IPS-NIHi7 (cell line): ENCODE data around the gene PARVA.

Source experiments
- DNase-seq: peaks from one replicate; pipeline ENCODE4 v3.0.0; 2012; ENCODE audit warnings: mixed read lengths; ENCODE audit errors: extremely low spot score

The PARVA gene

DNA sequence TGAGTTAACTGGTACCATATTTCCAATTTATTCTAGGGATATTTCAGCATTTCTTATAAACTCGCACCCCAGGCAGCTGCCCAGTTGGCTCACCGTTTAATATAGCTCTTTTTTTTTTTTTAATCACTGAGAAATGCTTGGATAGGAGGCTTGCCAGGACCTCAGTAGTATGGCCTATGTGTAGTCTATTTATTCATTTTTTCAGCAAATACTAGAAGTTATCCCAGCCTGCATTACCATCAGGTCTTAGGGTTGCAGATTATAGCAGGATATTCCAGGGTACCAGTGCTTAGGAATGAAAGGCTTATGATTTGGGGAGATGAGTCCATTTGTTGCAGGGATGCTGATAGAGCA is 26.6 kb downstream of the PARVA start:
- DNase-seq = no peak

GRCh38 chr11:12404436-12404835 is 27.1 kb downstream of the PARVA start:
- no peak for DNase-seq

GRCh38 chr11:12408156-12408770 is 30.9 kb downstream of the PARVA start:
- DNase-seq = no peak

GRCh38 chr11:12409621-12410005 is 32.2 kb downstream of the PARVA start:
- no peak for DNase-seq

- DNase-seq = peak; percentile 41
Measured at GRCh38 chr11:12410006-12410728, 32.8 kb downstream of the PARVA start.

DNA sequence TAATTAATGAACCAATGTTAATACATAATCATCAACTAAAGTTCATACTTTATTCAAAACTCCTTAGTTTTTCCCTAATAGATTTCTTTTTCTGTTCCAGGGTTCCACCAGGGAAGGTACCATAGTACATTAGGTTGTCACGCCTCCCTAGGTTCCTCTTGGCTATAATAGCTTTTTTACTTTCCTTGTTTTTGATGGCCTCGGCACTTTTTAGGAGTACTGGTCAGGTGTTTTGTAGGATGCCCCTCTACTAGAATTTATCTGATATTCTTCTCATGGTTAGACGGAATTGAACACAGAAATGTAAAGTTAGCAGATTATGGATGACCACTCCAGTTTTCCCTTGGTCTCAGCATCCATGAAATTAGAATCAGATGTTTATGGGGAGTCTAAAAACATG is 34.0 kb downstream of the PARVA start:
- DNase-seq = no peak

GRCh38 chr11:12411806-12412727 is 34.7 kb downstream of the PARVA start:
- DNase-seq = peak; percentile 84

DNA sequence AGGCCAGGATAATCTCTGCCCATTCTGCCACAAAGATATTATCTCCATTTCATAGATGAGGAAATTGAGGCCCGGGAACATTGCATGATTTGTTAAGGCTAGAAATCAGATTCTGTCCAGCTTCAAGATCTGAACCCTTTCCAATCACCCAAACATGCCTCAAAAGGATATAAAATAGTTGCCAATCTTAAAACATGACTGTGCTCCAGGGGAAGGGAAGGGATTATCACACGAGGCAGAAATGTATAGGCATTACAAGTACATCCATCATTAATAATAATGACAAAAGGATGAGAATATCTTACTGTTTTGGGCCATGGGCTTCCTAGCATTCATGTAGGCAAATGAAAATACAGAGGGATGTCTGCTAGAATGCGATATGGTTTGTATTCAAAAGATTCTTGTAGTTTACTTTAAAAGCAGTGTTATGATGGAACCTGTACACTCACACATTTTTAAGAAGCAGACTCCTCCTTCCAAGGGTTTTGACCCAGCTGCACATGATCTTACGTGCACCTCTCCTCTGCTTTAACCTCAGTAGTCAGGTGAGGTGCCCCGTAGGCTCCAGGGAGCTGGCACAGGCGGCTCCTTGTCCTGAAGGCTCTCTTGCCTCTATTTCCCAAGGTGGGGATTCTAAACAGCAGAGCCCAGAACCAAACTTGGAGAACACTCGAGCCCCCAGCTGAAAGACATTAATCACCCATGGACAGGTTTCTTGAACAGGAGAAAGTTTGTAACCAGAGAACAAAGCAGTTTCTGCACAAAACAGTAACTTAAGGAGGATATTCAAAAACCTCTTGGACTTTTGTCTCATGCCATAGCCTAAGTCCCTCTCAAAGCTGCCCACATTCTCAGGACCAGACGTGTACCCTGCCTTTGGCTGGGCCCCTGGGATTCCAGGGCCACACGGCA is 36.0 kb downstream of the PARVA start:
- DNase-seq = no peak

GRCh38 chr11:12414611-12415010 is 37.2 kb downstream of the PARVA start:
- no peak for DNase-seq

- DNase-seq = no peak
Measured at GRCh38 chr11:12415342-12415966, 38.1 kb downstream of the PARVA start.

DNA sequence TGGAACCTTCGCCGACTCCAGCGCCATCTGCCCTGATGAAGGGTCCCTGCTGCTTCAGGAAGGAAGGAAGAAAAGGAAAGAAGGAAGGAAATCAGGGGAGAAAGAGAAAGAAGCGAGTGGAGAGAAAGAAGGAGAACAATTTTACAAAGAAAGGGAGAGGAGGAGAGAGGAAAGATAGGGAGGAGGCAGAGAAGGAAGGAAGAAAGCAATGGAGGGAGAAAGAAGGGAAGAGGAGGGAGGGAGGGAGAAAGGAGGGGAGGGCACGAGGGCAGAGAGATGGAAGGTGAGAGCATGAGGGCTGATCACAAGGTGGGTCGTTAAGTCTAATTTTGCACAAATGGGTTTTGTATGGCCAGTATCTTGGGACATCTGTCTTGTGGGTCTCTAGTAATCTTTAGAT is 39.2 kb downstream of the PARVA start:
- no peak for DNase-seq

DNA sequence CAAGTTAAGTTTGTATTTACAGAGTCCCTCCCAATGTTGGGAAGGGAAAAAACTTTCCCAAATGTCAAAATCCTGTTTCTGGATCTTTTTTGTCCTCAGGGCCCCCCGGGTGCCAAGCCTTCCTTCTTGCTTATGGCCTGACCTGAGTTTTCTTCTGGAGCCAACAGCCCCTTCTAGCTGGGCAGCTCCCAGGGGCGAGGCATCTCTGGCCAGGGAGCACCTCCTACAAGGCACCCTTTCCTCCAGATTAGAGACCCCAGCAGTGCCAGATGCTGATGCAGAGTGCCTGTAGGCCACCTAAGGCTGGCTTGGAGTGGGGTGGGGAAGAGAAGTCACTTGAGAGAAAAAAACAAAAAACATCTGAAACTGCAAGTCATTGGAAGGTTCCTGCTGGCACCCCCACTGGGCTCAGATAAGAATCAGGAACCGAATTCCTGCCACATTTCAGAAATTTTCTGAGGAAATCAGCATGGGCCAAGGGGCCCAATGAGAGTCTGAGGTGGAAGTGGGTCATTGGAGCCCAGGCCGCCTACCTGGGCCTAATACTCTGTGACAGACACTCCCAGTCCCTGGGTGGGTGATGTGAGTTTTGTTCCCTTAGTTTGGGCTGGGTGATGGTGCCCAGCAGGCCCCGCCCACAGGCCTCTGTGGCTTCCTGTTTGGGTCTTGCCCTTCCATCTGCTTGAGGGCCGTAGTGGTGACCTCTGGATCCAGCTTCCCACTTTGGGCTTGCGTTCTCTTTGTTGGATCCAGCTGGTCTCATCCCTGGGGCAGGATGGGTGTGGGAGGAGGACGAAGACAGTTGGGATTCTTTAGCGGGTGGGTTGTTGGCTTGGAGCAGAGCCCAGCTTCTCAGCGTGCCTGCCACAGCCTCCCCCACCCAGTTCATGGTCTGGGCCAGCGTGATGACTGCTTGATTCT is 40.6 kb downstream of the PARVA start:
- DNase-seq = peak; percentile 38

- no peak for DNase-seq
Measured at GRCh38 chr11:12420040-12420439, 42.7 kb downstream of the PARVA start.

DNA sequence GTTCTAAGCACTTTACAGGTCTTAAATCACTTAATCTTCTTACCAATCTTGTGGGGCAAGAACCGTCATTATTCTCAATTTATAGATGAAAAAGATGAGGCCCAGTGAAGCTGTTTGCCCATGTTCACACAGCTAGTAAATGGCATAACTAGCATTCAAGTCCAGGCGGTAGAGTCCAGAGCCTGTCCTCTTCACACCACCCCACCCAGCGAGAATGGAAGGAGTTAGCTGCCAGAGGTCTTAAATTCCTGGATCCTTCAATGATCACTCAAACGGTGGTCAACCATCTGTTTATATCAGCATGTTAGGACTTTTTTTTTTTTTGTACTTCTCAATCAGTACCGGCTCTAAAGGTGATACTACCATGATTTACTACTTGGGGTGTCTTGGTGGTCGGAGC is 43.3 kb downstream of the PARVA start:
- no peak for DNase-seq

DNA sequence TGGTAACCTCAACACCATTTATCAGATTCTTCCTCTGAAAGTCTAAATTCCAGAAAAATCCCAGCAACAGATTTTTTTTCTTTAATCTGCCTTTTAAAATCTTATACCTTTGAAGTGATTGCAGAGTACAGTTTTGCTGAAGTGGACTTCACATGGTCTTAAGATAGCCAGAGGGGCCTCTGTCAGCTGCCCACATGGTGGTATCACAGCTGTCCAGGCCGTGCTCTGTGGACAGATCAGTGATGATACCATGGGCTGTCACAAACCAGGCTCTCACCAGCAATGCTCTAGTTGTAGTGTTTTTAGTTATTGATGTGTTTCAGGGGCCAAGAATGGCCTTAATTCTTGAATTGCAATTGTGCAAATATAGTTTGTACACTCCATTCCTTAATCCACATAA is 44.0 kb downstream of the PARVA start:
- DNase-seq = no peak

DNA sequence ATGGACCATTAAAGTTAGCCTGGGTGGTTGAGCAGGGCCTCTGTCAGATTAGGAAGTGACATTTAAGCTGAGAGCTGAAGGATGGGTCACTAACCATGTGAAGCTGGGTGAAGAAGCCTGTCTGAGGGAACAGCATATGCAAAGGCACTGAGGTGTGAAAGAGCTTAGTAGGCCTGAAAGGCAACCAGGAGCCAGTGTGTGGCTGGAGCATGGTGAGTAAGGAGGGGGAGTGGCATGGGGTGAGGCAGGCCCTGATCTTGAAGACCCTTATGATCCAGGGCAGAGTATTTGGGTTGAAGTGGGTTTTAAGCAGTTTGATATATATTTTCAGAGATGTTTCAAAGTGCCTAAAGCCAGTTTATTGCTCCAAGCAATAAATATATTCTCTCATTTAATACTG is 48.8 kb downstream of the PARVA start:
- DNase-seq = no peak

GRCh38 chr11:12429155-12429554 is 51.8 kb downstream of the PARVA start:
- no peak for DNase-seq

DNA sequence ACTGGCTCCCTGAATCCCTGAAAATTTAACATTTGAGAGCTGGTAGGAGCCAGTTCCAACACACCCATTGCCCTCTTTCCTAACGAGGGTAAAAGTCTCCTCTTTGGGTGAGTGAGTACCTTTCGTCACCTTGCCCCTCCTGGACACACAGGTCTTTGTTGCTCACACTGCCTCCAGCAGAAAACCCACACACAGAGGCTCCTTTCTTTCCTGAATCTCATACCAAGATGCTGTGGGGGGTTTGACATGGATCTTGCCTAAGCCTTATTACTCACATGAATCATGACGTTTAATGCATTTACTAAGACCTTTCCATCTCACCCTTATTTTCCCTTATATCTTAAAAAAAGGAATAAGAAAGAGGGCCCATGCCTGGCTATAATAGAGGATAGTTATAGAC is 53.0 kb downstream of the PARVA start:
- no peak for DNase-seq

DNA sequence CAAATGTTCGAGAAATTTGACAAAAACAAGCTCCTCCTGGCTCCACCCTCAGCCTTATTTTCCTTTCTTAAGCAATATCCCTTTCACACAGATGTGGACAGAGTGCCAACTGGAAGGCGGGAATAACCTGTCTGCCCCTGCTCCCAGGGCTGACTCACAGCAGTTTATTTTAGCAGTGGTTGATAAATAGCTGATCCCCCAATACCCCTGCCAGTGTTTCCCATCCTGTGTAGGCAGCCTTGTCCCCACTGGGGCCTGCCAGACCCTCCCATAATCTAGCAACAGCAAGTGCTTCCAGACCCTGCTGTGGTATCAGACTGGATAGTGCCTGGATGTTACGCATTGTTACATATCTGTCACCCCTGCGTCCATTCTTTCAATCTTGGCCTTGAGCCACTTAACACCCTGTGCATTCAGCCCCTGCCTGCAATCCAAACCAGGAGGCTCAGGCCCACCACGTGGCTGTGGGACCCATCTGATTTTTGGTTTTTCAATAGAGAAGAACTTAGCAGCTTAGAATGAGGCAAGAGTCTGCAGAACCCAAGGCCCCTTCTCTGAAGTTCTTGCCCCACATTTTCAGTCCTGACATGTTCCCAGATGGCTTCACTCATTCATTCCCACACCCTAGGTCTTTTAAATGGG is 53.7 kb downstream of the PARVA start:
- DNase-seq = no peak

DNA sequence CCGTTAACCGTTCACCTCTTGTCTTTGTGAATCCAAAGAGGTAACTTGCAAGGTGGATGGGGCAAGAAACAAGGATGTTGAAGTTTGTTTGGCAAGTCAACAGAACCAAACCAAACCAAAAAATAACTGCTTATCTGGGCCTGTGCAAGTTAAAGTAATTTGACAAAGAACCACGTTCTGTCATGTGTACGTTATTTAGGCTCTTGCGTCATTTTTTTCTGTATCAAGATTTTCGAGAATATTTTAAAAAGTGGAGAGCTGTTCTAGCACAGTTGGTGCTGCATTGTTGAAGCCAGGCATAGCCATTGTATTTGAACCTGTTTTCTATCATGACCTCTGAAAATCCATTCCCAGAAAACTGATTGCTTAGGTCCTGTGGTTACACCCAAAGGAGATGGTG is 55.1 kb downstream of the PARVA start:
- no peak for DNase-seq
